Smooth muscle cell (in vitro differentiated cells): ENCODE results near the gene APOD. TPM values are rescaled to one million over a fixed set of nuclear protein-coding genes. Genes with fewer than 3 reads are reported as not detected.

Source experiments
- DNase-seq: peaks from one replicate; lab custom pipeline; 2025; ENCODE audit not compliant: unreplicated experiment; lab: John Stamatoyannopoulos, UW
- H2AFZ ChIP-seq: fragments of 200-600 bp; sonication (generic); 2 replicates; pipeline ENCODE4 v1.6.0; 2016; ENCODE audit warnings: antibody characterized with exemption, low read depth, mild to moderate bottlenecking
- H3F3A ChIP-seq: fragments of 200-600 bp; sonication (generic); 2 replicates; pipeline ENCODE4 v1.6.0; 2017; ENCODE audit warnings: antibody characterized with exemption, low read depth
- H3K27ac ChIP-seq: fragments of 200-600 bp; sonication (generic); 2 replicates; pipeline ENCODE4 v1.5.1; 2016; ENCODE audit warnings: low read depth, mild to moderate bottlenecking
- H3K27me3 ChIP-seq: fragments of 200-600 bp; sonication (generic); 2 replicates; pipeline ENCODE4 v1.6.1; 2016; ENCODE audit warnings: low read depth, mild to moderate bottlenecking
- H3K36me3 ChIP-seq: fragments of 200-600 bp; sonication (generic); 2 replicates; pipeline ENCODE4 v1.5.1; 2016; ENCODE audit warnings: low read depth
- H3K4me1 ChIP-seq: fragments of 200-600 bp; sonication (generic); 2 replicates; pipeline ENCODE4 v1.5.1; 2016; ENCODE audit warnings: low read depth
- H3K4me2 ChIP-seq: fragments of 200-600 bp; sonication (generic); 2 replicates; pipeline ENCODE4 v1.6.0; 2016; ENCODE audit warnings: mild to moderate bottlenecking
- H3K4me3 ChIP-seq: fragments of 200-600 bp; sonication (generic); 2 replicates; pipeline ENCODE4 v1.5.1; 2016; ENCODE audit warnings: mild to moderate bottlenecking
- H3K79me2 ChIP-seq: fragments of 200-600 bp; sonication (generic); 2 replicates; pipeline ENCODE4 v1.6.0; 2016; ENCODE audit warnings: low read depth, mild to moderate bottlenecking
- H3K9ac ChIP-seq: fragments of 200-600 bp; sonication (generic); 2 replicates; pipeline ENCODE4 v1.6.0; 2016; ENCODE audit warnings: low read depth
- H3K9me3 ChIP-seq: fragments of 200-600 bp; sonication (generic); replicated peaks from 2 replicates; pipeline ENCODE4 v1.5.1; 2016; ENCODE audit warnings: low read depth
- H4K20me1 ChIP-seq: fragments of 200-600 bp; sonication (generic); 2 replicates; pipeline ENCODE4 v1.6.0; 2016; ENCODE audit warnings: low read depth
- CTCF ChIP-seq: fragments of 200-600 bp; sonication (generic); IDR thresholded peaks from 2 replicates; pipeline ENCODE4 v1.5.1; 2017; ENCODE audit warnings: borderline replicate concordance, mild to moderate bottlenecking, antibody characterized with exemption; ENCODE audit not compliant: insufficient read depth, poor library complexity, severe bottlenecking
- WGBS: methylation state at CpG from one replicate; pipeline ENCODE4 v1.1.7; 2016; ENCODE audit warnings: low lambda C conversion rate; 5-methylcytosine and 5-hydroxymethylcytosine counted together
- polyA plus RNA-seq: library from polyadenylated mRNA; unstranded; fragments of >200 nt; fragmentation: Nextera tagmentation; extraction: Ambion mirVana; gene quantifications from 2 replicates; pipeline ENCODE4 v1.2.1, GENCODE V29; 2016
- total RNA-seq: library from RNA; depleted of rRNA; stranded (reverse); fragments of >200 nt; gene quantifications from 2 replicates; pipeline ENCODE4 v1.2.3, GENCODE V29; 2014

APOD gene
- total and polyA plus RNA-seq, 2 experiments from 2014 or later: 0.39 to 2.2 TPM

- Histone ChIP-seq H4K20me1 (peaks cover 79% of the 10 kb centered on the region), H3K27me3 (no peaks in the 10 kb centered on the region), H3K27ac (no peak overlapping the region), H3K79me2 (peaks cover 78% of the 10 kb centered on the region), H3K9me3 (no peaks in the 10 kb centered on the region), H3K9ac (no peak overlapping the region), H3F3A (peaks cover 3% of the 10 kb centered on the region), H3K4me3 (no peak overlapping the region), H3K4me2 (no peak overlapping the region), H3K4me1 (peaks cover 9% of the 10 kb centered on the region), H2AFZ (no peak overlapping the region), H3K36me3 (no peaks in the 10 kb centered on the region)
- no peak for TF ChIP-seq CTCF
- 93% methylated on average over 5 of the region's 5 CpGs for WGBS
- no peak for DNase-seq
Observed at GRCh38 chr3:195539479-195539878, 44.3 kb downstream of the APOD start.

DNA sequence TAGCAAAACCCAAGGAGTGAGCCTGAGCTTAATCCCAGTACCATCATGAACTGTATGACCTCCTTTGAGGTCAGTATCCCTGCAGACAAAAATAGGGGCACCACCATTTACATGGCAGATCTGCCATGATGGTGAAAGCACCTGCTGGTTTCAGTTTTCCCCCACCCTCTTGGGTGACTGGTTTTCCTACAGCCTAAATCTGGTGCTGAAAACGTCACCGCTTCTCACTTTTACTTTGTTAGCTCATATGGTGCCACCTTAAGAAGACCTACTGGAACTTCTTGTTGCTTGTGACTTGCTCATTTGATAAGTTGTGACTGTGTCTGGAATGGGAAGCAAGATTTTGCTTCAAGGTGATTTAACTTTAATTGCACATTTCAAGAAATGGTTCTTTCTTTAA, 45.7 kb downstream of the APOD start:
- 86% methylated on average over 2 of the region's 2 CpGs for WGBS
- H3K4me2 ChIP-seq: no peak overlapping the region
- TF ChIP-seq CTCF: no peak
- H3K36me3 ChIP-seq: no peaks in the 10 kb centered on the region
- H3K4me1 ChIP-seq: peaks cover 9% of the 10 kb centered on the region
- H4K20me1 ChIP-seq: peaks cover 94% of the 10 kb centered on the region
- no peaks in the 10 kb centered on the region for H3K27me3 ChIP-seq
- H3K9ac ChIP-seq: no peak overlapping the region
- H3K9me3 ChIP-seq: no peaks in the 10 kb centered on the region
- no peak overlapping the region for H2AFZ ChIP-seq
- H3K4me3 ChIP-seq: no peak overlapping the region
- no peak for DNase-seq
- no peak overlapping the region for H3K27ac ChIP-seq
- peaks cover 3% of the 10 kb centered on the region for H3F3A ChIP-seq
- H3K79me2 ChIP-seq: peaks cover 86% of the 10 kb centered on the region

- peaks cover 100% of the 10 kb centered on the region for H4K20me1 ChIP-seq
- no peaks in the 10 kb centered on the region for H3K4me1 ChIP-seq
- no peak overlapping the region for H3K27ac ChIP-seq
- DNase-seq: no peak
- 82% methylated on average over 5 of the region's 5 CpGs for WGBS
- no peaks in the 10 kb centered on the region for H3K27me3 ChIP-seq
- no peak overlapping the region for H3K4me2 ChIP-seq
- peaks cover 83% of the 10 kb centered on the region for H3K79me2 ChIP-seq
- H3K9me3 ChIP-seq: no peaks in the 10 kb centered on the region
- no peak overlapping the region for H2AFZ ChIP-seq
- no peak overlapping the region for H3K4me3 ChIP-seq
- H3K9ac ChIP-seq: no peak overlapping the region
- TF ChIP-seq CTCF: no peak
- no peaks in the 10 kb centered on the region for H3F3A ChIP-seq
- no peaks in the 10 kb centered on the region for H3K36me3 ChIP-seq
Observed at GRCh38 chr3:195535293-195535692, 48.4 kb downstream of the APOD start.

DNA sequence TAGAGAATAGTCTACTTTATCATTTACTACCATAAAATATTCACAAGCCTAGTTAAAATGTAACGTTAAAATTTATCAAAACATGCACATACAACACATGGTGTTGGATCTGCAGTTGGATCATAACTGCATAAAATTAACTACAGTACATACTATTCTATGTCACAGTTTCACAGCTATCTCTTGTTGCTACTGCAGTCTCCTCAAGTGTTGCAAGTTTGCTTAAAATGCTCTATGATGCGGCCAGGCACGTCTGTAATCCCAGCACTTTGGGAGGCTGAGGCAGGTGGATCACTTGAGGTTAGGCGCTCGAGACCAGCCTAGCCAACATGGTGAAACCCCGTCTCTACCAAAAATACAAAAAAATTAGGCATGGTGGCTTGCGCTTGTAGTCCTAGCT, 50.9 kb downstream of the APOD start:
- no peak for TF ChIP-seq CTCF
- WGBS: 94% methylated on average over 7 of the region's 7 CpGs
- Histone ChIP-seq H3K36me3 (no peaks in the 10 kb centered on the region), H3K9ac (no peak overlapping the region), H3K79me2 (peaks cover 62% of the 10 kb centered on the region), H2AFZ (no peak overlapping the region), H3F3A (no peaks in the 10 kb centered on the region), H3K4me2 (no peak overlapping the region), H4K20me1 (peaks cover 87% of the 10 kb centered on the region), H3K4me1 (no peaks in the 10 kb centered on the region), H3K27me3 (no peaks in the 10 kb centered on the region), H3K4me3 (no peak overlapping the region), H3K27ac (no peak overlapping the region), H3K9me3 (no peaks in the 10 kb centered on the region)
- DNase-seq: no peak
